Measurements from ENCODE around the gene PKDCC.

The PKDCC gene

DNA sequence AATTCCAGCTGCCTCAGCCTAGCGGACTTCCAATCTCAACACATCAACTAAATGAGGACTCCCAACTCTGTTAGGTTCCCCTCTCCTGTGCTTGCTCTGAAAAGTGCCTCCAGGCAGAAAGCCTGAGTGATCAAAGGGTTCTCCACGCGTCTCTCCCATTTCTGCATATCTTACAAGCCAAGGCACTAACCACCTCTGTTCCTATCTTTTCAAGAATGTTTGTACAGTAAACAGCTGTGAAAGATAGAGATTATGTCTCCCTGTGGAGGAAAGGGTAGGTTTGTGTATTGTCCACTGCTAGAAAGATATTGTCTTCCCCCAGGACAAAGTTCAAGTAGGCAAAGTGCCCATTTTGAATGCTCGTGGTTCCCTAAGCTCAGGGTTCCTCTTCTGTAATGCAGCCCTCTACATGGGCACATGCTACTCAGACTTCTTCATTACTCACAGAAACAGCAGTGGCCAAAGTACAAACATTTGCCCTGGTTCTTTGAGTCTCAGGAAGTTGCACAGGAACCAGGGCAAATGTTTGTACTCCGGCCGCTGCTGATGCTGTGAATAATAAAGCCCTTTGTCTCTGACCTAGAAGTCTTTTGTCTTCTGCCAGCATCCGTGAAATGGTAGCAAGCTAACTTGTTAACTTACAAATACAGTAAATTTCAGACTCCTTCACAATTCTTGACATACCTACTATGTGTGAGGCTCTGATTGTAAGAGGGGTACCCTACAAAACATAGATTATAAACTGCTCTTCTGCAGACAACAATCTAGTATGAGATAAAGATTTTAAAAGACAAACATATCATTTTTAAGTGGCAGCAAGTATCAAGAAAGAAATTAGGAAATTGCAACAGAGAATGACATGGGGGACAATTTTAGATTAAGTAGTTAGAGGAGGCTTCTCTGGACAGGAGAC is 44.5 kb downstream of the PKDCC start:
- FAIRE-seq, result no peak

DNA sequence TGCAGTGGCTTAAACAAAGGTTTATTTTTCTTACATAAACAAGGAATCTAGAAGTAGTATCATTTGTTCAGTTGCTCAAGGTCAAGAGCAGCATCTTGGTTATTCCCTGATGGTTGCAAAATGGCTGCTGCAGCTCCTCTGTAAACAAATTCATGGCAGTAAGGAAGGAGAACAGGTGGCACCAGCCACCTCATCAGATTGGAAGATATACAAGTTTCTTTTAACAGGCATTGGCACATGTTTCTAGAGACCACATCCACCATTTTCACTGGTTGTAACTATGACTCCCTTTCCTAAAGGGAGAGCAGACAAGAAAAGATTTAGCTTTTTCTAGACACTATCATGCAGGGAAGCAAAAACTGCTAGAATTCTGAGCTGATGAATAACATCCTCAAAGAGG is 46.3 kb downstream of the PKDCC start:
- FAIRE-seq, result no peak

GRCh38 chr2:42095923-42096408 is 48.1 kb downstream of the PKDCC start:
- no peak for FAIRE-seq

- FAIRE-seq, result no peak
Observed at GRCh38 chr2:42096869-42097591, 49.2 kb downstream of the PKDCC start.

- no peak for FAIRE-seq
Observed at GRCh38 chr2:42098571-42099437, 51.0 kb downstream of the PKDCC start.

- no peak for FAIRE-seq
Observed at GRCh38 chr2:42099438-42100173, 51.8 kb downstream of the PKDCC start.

GRCh38 chr2:42100683-42101205 is 52.9 kb downstream of the PKDCC start:
- no peak for FAIRE-seq

- no peak for FAIRE-seq
Observed at GRCh38 chr2:42101206-42102023, 53.6 kb downstream of the PKDCC start.

- peak; percentile 50 for FAIRE-seq
Observed at GRCh38 chr2:42102024-42102590, 54.3 kb downstream of the PKDCC start.

DNA sequence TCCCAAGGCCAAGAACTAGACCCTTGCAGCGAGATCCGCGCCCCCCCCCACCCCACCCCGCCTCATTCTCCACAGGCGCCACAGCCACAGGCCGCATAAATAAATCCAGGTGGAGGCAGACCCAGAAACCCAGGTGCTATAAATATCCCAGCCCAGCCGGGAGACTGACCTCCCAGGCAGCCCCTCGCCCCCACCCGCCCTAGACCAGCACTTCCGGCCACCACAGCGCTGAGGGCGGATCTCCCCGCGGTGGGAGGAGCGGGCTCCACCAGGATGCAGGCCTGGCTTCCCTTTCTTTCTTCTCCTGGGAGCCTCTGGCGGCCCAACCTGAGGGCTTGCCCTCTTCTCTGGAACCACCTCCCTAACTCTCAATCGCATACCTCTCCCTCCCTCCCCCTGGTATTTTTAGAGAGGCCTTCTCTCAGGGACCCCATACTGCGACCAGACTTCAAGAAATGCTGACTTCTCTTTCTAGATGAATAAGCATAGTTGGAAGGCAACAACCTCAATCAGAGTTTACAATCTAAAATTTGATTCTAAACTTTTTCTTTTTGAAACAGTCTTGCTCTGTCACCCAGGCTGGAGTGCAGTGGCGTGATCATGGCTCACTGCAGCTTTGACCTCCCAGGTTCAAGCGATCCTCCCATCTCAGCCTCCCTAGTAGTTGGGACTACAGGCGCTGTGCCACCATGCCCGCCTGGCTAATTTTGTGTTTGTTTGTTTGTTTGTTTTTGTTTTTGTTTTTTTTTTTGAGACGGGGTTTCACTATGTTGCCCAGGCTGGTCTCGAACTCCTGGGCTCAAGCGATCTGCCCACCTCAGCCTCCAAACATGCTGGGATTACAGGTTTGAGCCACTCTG is 55.0 kb downstream of the PKDCC start:
- no peak for FAIRE-seq

DNA sequence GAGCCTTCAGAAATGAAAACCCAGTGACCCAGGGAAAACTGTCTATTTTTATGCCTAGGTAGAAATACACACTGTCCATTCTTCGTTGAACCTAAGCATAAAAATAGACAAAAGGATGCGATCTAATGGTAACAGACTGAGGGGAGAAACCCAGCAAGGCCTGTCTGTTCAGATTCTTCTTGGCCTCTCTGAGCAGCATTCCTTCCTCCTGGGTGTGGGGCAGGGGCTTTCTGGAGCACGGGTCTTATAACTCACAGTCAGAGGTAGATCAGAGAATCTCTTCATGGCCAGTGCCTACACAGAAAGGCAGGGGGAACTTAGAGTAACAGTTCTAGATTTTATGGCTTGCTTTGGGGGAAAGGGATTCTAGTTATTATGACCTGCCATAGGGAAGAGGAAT is 56.0 kb downstream of the PKDCC start:
- no peak for FAIRE-seq

DNA sequence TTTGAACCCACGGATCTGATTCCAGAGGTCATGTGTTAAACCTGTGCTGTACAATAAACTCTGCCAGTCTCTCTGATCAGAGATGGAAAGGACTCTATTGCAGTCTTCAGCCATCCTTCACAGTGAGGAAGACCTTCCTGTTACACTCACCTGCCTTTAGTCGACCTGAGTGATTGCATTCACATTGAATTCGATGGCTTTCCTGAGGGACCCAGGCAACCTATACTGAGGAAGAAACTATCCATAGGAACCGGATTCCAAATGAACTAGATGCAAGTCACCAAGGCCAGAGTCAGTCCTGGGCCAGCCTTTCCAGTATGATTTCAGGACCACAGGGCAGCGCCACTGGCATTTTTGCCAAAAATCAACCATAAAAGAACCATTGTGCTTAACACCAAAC is 56.8 kb downstream of the PKDCC start:
- FAIRE-seq, result no peak

- no peak for FAIRE-seq
Observed at GRCh38 chr2:42105330-42106256, 57.8 kb downstream of the PKDCC start.

DNA sequence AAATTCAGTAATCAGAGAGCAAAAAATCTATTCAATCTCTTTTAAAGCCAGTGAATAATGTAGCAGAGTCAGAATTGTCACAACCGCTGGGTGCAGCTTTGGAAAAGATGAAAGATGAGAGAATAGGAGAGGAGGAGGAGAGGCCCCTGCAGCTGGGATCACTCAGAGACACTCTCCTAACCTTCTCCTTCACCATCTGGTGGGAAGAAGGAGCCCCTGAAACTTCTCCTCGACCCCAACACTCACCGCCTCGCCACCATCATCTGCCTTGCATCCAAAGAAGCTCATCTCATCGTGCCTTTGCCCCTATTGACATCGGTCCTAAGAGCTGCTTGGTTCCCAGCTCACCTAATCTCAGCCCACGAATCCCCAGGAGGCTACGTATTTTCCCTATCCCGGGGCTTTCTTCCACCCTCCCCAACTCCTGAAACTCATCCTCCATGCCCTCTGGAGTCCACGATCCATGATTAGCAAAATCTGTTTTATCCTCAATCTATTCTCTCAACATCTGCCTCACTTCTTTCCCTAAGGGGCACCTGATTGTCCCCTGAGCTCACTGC is 58.5 kb downstream of the PKDCC start:
- no peak for FAIRE-seq

- FAIRE-seq, result no peak
Observed at GRCh38 chr2:42107249-42108042, 59.6 kb downstream of the PKDCC start.
